Nephron progenitor cell (in vitro differentiated cells): ENCODE data around the gene XRCC4.

Source experiments
- DNase-seq: peaks from one replicate; pipeline ENCODE4 v3.0.0; 2021
- H3K27ac Mint-ChIP-seq: 2 replicates; pipeline ENCODE4 v1.8.0; 2021; ENCODE audit warnings: mild to moderate bottlenecking, moderate library complexity, mixed read lengths
- H3K27me3 Mint-ChIP-seq: 2 replicates; pipeline ENCODE4 v1.8.0; 2021; ENCODE audit warnings: mild to moderate bottlenecking, low read depth, mixed read lengths; ENCODE audit not compliant: poor library complexity
- H3K36me3 Mint-ChIP-seq: 2 replicates; pipeline ENCODE4 v1.8.0; 2021; ENCODE audit warnings: low read depth, mixed read lengths
- H3K4me1 Mint-ChIP-seq: 2 replicates; pipeline ENCODE4 v1.8.0; 2021; ENCODE audit warnings: mixed read lengths
- H3K4me3 Mint-ChIP-seq: 2 replicates; pipeline ENCODE4 v1.8.0; 2021; ENCODE audit warnings: mild to moderate bottlenecking, moderate library complexity, mixed read lengths
- H3K9me3 Mint-ChIP-seq: 2 replicates; pipeline ENCODE4 v1.8.0; 2021; ENCODE audit warnings: mild to moderate bottlenecking, moderate library complexity, mixed read lengths
- CTCF ChIP-seq: fragments of 200-600 bp; sonication (generic); IDR thresholded peaks from 2 replicates; pipeline ENCODE4 v1.5.0; 2021; ENCODE audit warnings: antibody characterized with exemption

Gene XRCC4

GRCh38 chr5:83179966-83180365, 102.6 kb downstream of the XRCC4 start:
- Mint-ChIP-seq H3K4me3 (no peak overlapping the region), H3K27ac (no peak overlapping the region), H3K27me3 (no peaks in the 10 kb centered on the region), H3K9me3 (peaks cover 3% of the 10 kb centered on the region), H3K4me1 (no peaks in the 10 kb centered on the region), H3K36me3 (peaks cover 2% of the 10 kb centered on the region)
- DNase-seq = no peak
- no peak for TF ChIP-seq CTCF

- Mint-ChIP-seq H3K4me3 (no peak overlapping the region), H3K27ac (no peak overlapping the region), H3K9me3 (peaks cover 5% of the 10 kb centered on the region), H3K4me1 (no peaks in the 10 kb centered on the region), H3K27me3 (no peaks in the 10 kb centered on the region), H3K36me3 (peaks cover 6% of the 10 kb centered on the region)
- DNase-seq = no peak
- TF ChIP-seq CTCF = no peak
Observed at GRCh38 chr5:83184534-83184933, 107.2 kb downstream of the XRCC4 start.

- Mint-ChIP-seq H3K27ac (no peak overlapping the region), H3K9me3 (no peaks in the 10 kb centered on the region), H3K4me3 (no peak overlapping the region), H3K36me3 (no peaks in the 10 kb centered on the region), H3K27me3 (no peaks in the 10 kb centered on the region), H3K4me1 (no peaks in the 10 kb centered on the region)
- DNase-seq = no peak
- TF ChIP-seq CTCF = no peak
Observed at GRCh38 chr5:83192947-83193346, 115.6 kb downstream of the XRCC4 start.

- Mint-ChIP-seq H3K4me3 (no peak overlapping the region), H3K27ac (peak overlapping the region; percentile 20), H3K9me3 (no peaks in the 10 kb centered on the region), H3K36me3 (no peaks in the 10 kb centered on the region), H3K27me3 (no peaks in the 10 kb centered on the region), H3K4me1 (no peaks in the 10 kb centered on the region)
- TF ChIP-seq CTCF = no peak
- DNase-seq = no peak
Observed at GRCh38 chr5:83197326-83197967, 120.1 kb downstream of the XRCC4 start.

GRCh38 chr5:83199126-83199525, 121.8 kb downstream of the XRCC4 start:
- H3K4me1 Mint-ChIP-seq = no peaks in the 10 kb centered on the region
- no peaks in the 10 kb centered on the region for H3K36me3 Mint-ChIP-seq
- no peak overlapping the region for H3K4me3 Mint-ChIP-seq
- TF ChIP-seq CTCF = no peak
- DNase-seq = no peak
- H3K9me3 Mint-ChIP-seq = no peaks in the 10 kb centered on the region
- no peaks in the 10 kb centered on the region for H3K27me3 Mint-ChIP-seq
- no peak overlapping the region for H3K27ac Mint-ChIP-seq

- Mint-ChIP-seq H3K9me3 (no peaks in the 10 kb centered on the region), H3K36me3 (no peaks in the 10 kb centered on the region), H3K27me3 (no peaks in the 10 kb centered on the region), H3K4me3 (no peak overlapping the region), H3K27ac (no peak overlapping the region), H3K4me1 (no peaks in the 10 kb centered on the region)
- DNase-seq = no peak
- TF ChIP-seq CTCF = no peak
Observed at GRCh38 chr5:83204651-83205050, 127.3 kb downstream of the XRCC4 start.
